ENCODE results near the gene NTHL1. TPM values are rescaled to one million over a fixed set of nuclear protein-coding genes. Genes with fewer than 3 reads are reported as not detected.
"Not testable (repeated sequence)": the region's sequence is repeated elsewhere in the genome, so short reads cannot be mapped to it uniquely, and the experiment has no call there.

Gene NTHL1
- total RNA-seq, 1 donor from 2014 or later = 12.6 TPM

DNA sequence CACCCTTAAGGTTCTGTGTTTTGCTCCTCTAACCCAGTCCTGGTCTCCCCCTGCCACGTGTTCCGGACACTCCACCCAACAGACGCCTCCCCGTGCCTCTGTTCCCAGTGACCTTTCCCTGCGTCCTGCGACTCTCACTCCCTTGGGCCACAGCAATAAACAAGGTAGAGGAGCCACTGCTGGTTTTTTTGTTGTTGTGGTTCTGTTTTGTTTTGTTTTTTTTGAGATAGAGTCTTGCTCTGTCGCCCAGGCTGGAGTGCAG, 31.8 kb downstream of the NTHL1 start:
- Mint-ChIP-seq H3K4me3 (ENCODE audit: unreplicated experiment) (no peak overlapping the region), H3K9me3 (ENCODE audit: low read depth) (no peaks in the 10 kb centered on the region), H3K36me3 (ENCODE audit: low read depth) (no peaks in the 10 kb centered on the region), H3K4me1 (ENCODE audit: low read depth) (peaks cover 4% of the 10 kb centered on the region), H3K27me3 (ENCODE audit: low read depth) (peaks cover 8% of the 10 kb centered on the region), H3K27ac (ENCODE audit: unreplicated experiment) (no peak overlapping the region)
- no peak for DNase-seq (ENCODE audit: low spot score)
- TF ChIP-seq, protein P1, sequence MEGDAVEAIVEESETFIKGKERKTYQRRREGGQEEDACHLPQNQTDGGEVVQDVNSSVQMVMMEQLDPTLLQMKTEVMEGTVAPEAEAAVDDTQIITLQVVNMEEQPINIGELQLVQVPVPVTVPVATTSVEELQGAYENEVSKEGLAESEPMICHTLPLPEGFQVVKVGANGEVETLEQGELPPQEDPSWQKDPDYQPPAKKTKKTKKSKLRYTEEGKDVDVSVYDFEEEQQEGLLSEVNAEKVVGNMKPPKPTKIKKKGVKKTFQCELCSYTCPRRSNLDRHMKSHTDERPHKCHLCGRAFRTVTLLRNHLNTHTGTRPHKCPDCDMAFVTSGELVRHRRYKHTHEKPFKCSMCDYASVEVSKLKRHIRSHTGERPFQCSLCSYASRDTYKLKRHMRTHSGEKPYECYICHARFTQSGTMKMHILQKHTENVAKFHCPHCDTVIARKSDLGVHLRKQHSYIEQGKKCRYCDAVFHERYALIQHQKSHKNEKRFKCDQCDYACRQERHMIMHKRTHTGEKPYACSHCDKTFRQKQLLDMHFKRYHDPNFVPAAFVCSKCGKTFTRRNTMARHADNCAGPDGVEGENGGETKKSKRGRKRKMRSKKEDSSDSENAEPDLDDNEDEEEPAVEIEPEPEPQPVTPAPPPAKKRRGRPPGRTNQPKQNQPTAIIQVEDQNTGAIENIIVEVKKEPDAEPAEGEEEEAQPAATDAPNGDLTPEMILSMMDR (IDR thresholded peaks at IDR 0.05) = no peak

DNA sequence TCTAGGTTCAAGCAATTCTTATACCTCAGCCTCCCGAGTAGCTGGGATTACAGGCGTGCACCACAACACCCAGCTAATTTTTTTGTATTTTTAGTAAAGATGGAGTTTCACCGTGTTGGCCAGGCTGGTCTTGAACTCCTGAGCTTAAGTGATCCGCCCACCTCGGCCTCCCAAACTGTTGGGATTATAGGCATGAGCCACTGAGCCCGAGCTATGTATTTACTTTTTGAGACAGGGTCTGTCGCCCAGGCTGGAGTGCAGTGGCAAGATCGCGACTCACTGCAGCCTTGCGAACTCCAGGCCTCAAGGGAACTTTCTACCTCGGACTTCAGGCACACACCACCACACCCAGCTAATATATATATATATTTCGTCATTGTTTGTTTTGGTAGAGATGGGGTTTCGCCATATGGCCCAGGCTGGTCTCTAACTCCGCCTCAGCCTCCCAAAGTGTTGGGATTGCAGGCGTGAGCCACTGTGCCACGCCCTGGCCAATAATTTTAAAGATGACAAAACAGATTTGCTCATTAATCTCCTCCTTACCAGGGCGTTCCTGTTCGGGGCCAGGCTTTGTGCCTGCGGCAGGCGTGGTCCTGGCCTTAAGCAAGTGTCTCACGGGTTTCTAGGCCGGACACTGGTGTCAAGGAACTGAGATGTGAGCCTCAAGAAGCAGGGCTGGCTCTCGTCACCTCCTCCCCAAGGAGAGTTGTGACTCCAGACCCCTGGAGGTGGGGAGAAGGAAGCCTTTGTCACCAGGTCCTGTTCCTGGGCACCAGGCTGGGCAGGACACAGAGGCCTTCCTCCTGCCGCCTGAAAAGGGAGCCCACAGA, 32.3 kb downstream of the NTHL1 start:
- H3K4me3 Mint-ChIP-seq (ENCODE audit: unreplicated experiment) = no peak overlapping the region
- no peak for DNase-seq (ENCODE audit: low spot score)
- TF ChIP-seq, protein P1 (IDR thresholded peaks at IDR 0.05) = no peak
- no peaks in the 10 kb centered on the region for H3K36me3 Mint-ChIP-seq (ENCODE audit: low read depth)
- peaks cover 5% of the 10 kb centered on the region for H3K27me3 Mint-ChIP-seq (ENCODE audit: low read depth)
- no peak overlapping the region for H3K27ac Mint-ChIP-seq (ENCODE audit: unreplicated experiment)
- no peaks in the 10 kb centered on the region for H3K9me3 Mint-ChIP-seq (ENCODE audit: low read depth)
- H3K4me1 Mint-ChIP-seq (ENCODE audit: low read depth) = peaks cover 2% of the 10 kb centered on the region

DNA sequence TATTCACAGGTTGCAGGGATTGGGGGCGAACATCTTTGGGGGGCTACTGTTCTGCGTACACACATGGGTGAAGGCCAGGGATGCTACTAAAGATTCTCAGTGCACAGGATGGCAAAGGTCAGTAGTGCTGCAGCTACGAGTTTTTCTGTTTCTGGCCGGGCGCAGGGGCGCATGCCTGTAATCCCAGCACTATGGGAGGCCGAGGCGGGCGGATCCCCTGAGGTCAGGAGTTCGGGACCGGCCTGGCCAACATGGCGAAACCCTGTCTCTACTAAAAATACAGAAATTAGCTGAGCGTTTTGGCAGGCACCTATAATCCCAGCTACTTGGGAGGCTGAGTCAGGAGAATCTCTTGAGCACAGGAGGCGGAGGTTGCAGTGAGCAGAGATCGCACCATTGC, 34.1 kb downstream of the NTHL1 start:
- Mint-ChIP-seq H3K36me3 (ENCODE audit: low read depth) (no peaks in the 10 kb centered on the region), H3K27ac (ENCODE audit: unreplicated experiment) (no peak overlapping the region), H3K4me3 (ENCODE audit: unreplicated experiment) (no peak overlapping the region), H3K27me3 (ENCODE audit: low read depth) (no peaks in the 10 kb centered on the region), H3K4me1 (ENCODE audit: low read depth) (peaks cover 11% of the 10 kb centered on the region), H3K9me3 (ENCODE audit: low read depth) (no peaks in the 10 kb centered on the region)
- TF ChIP-seq, protein P1 (IDR thresholded peaks at IDR 0.05) = no peak
- DNase-seq (ENCODE audit: low spot score) = no peak

DNA sequence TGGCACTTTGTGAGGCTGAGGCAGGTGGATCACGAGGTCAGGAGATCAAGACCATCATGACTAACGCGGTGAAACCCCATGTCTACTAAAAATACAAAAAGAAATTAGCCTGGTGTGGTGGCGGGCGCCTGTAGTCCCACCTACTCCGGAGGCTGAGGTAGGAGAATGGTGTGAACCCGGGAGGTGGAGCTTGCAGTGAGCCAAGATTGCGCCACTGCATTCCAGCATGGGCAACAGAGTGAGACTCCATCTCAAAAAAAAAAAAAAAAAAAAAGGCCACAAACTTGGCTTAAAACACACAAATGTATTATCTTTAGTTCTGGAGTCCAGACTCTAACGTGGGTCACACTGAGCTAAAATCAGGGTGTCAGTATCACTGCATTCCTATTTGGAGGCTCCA, 35.9 kb downstream of the NTHL1 start:
- not testable (repeated sequence) for H3K27ac Mint-ChIP-seq (ENCODE audit: unreplicated experiment); H3K27me3 Mint-ChIP-seq (ENCODE audit: low read depth); DNase-seq (ENCODE audit: low spot score); H3K9me3 Mint-ChIP-seq (ENCODE audit: low read depth); H3K4me3 Mint-ChIP-seq (ENCODE audit: unreplicated experiment); H3K36me3 Mint-ChIP-seq (ENCODE audit: low read depth)
- peaks cover 28% of the 10 kb centered on the region for H3K4me1 Mint-ChIP-seq (ENCODE audit: low read depth)

DNA sequence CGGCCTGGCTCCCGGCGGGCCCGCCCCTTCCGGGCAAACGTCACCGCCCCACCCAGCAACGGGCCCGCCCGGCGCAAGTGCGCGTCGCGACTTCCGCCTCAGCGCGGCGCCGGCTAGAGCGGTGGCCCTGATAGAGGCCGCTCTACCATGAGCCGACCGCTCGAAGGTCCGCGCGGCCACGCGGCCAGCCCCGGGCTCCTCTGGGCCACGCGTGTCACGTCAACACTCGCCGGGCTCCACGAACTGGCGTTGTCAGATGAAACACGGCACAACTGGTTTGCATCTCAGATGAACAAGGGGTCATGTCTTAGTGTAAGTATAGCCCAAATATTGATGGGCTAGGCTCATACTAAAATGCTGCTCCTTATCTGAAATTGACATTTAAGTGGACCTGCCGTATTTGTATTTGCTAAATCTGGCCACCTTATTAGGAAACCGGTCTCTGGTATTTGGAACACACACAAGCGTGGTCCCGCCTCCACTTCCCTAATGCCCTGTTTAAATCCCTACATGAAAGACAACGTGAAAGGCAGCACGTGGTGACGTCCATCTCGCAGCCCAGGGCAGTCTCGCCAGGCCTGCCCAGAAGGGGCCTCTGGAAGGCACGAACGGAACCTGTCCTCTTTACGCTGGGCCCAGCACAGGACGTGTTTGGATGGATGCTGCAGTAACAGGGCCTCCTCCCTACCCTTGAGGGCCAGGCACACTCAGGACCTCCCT, 37.7 kb downstream of the NTHL1 start, which contains the start of gene ZNF598:
Gene ZNF598, minus strand, starts transcription at position 31 of the 720 bp plus-strand sequence.
- no peak for DNase-seq (ENCODE audit: low spot score)
- peak within 1 kb of the TSS; percentile 93 for H3K27ac Mint-ChIP-seq (ENCODE audit: unreplicated experiment)
- no peaks in the 10 kb centered on the region for H3K27me3 Mint-ChIP-seq (ENCODE audit: low read depth)
- TF ChIP-seq, protein P1 (IDR thresholded peaks at IDR 0.05) = peak; percentile 47
- peak within 1 kb of the TSS; percentile 86 for H3K4me3 Mint-ChIP-seq (ENCODE audit: unreplicated experiment)
- H3K9me3 Mint-ChIP-seq (ENCODE audit: low read depth) = no peaks in the 10 kb centered on the region
- no peaks in the 10 kb centered on the region for H3K36me3 Mint-ChIP-seq (ENCODE audit: low read depth)
- H3K4me1 Mint-ChIP-seq (ENCODE audit: low read depth) = peaks cover 37% of the 10 kb centered on the region

All from chondrocyte (in vitro differentiated cells).